ENCODE data around the gene TMEM106C.

TMEM106C gene

GRCh38 chr12:48016373-48017020, 53.1 kb downstream of the TMEM106C start:
- no peak for DNase-seq (ENCODE audit: low spot score)

DNA sequence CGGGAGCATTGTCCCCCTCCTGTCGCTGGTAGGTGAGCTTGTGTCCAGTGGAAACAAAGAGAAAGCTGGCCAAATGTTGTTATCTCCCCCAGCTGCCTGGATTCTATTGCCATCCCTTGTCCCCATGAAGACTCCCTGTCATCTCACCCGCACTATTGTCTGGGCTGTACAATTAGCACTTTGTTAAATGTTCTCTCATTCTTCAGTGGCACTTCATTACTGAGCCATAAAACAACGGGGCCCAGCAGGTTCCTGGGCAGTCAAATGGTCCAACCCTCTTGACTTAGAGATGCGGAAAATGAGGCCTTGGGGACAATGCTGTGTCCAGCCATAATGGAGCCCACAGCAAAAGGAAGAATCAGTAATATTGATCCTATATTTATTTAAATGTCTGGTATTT, 54.1 kb downstream of the TMEM106C start:
- no peak for DNase-seq (ENCODE audit: low spot score)

- DNase-seq (ENCODE audit: low spot score), result no peak
These were observed 54.7 kb downstream of the TMEM106C start for GRCh38 chr12:48017921-48018617.
